Jurkat, Clone E6-1 (cell line): ENCODE results near the gene THSD7B.
A peak's percentile ranks its signal among the peaks of the same experiment; 100 is the strongest.
"Not testable (repeated sequence)": the region's sequence is repeated elsewhere in the genome, so short reads cannot be mapped to it uniquely, and the experiment has no call there.

ENCODE experiments used
- DNase-seq: peaks from one replicate; pipeline ENCODE4 v3.0.0-alpha.2; 2011; ENCODE audit warnings: low read depth, low spot score
- H3K4me3 ChIP-seq: 2 replicates; pipeline ENCODE4 v1.5.1; 2011; ENCODE audit warnings: mild to moderate bottlenecking, low read length, control low read depth, moderate library complexity

THSD7B gene

GRCh38 chr2:137287913-137288639 lies 522.7 kb downstream of the THSD7B start:
- H3K4me3 ChIP-seq: no peak overlapping the region
- DNase-seq: no peak

GRCh38 chr2:137291836-137292570 lies 526.7 kb downstream of the THSD7B start:
- DNase-seq: no peak

GRCh38 chr2:137298377-137298776 lies 533.0 kb downstream of the THSD7B start:
- DNase-seq: no peak
- no peak overlapping the region for H3K4me3 ChIP-seq

More at GRCh38 chr2:137291836-137292570, 526.7 kb downstream of the THSD7B start:
- H3K4me3 ChIP-seq: no peak overlapping the region

- DNase-seq: no peak
These were observed 535.6 kb downstream of the THSD7B start for GRCh38 chr2:137300987-137301386.

GRCh38 chr2:137302957-137303356 lies 537.6 kb downstream of the THSD7B start:
- H3K4me3 ChIP-seq: no peak overlapping the region
- no peak for DNase-seq

More at GRCh38 chr2:137300987-137301386, 535.6 kb downstream of the THSD7B start:
- no peak overlapping the region for H3K4me3 ChIP-seq

GRCh38 chr2:137316075-137316474 lies 550.7 kb downstream of the THSD7B start:
- no peak overlapping the region for H3K4me3 ChIP-seq
- no peak for DNase-seq

GRCh38 chr2:137321566-137321965 lies 556.2 kb downstream of the THSD7B start:
- H3K4me3 ChIP-seq: no peak overlapping the region
- no peak for DNase-seq

- H3K4me3 ChIP-seq, DNase-seq: not testable (repeated sequence)
These were observed 566.2 kb downstream of the THSD7B start for GRCh38 chr2:137331562-137331961.

GRCh38 chr2:137333386-137334165 lies 568.2 kb downstream of the THSD7B start:
- H3K4me3 ChIP-seq: no peak overlapping the region
- DNase-seq: no peak

- DNase-seq: no peak
- no peak overlapping the region for H3K4me3 ChIP-seq
These were observed 570.7 kb downstream of the THSD7B start for GRCh38 chr2:137336067-137336466.

GRCh38 chr2:137339051-137339450 lies 573.7 kb downstream of the THSD7B start:
- H3K4me3 ChIP-seq: no peak overlapping the region
- no peak for DNase-seq

- DNase-seq: no peak
- H3K4me3 ChIP-seq: no peak overlapping the region
These were observed 580.6 kb downstream of the THSD7B start for GRCh38 chr2:137345994-137346393.

GRCh38 chr2:137348301-137348700 lies 583.0 kb downstream of the THSD7B start:
- H3K4me3 ChIP-seq: no peak overlapping the region
- no peak for DNase-seq

- H3K4me3 ChIP-seq: no peak overlapping the region
- DNase-seq: no peak
These were observed 592.3 kb downstream of the THSD7B start for GRCh38 chr2:137357634-137358033.

- H3K4me3 ChIP-seq: no peak overlapping the region
- DNase-seq: no peak
These were observed 602.0 kb downstream of the THSD7B start for GRCh38 chr2:137367361-137367760.

GRCh38 chr2:137369106-137369505 lies 603.8 kb downstream of the THSD7B start:
- no peak for DNase-seq
- no peak overlapping the region for H3K4me3 ChIP-seq

GRCh38 chr2:137379186-137379585 lies 613.8 kb downstream of the THSD7B start:
- H3K4me3 ChIP-seq: no peak overlapping the region
- DNase-seq: no peak

- no peak overlapping the region for H3K4me3 ChIP-seq
- DNase-seq: no peak
These were observed 615.3 kb downstream of the THSD7B start for GRCh38 chr2:137380610-137381009.

- DNase-seq: no peak
- no peak overlapping the region for H3K4me3 ChIP-seq
These were observed 616.4 kb downstream of the THSD7B start for GRCh38 chr2:137381731-137382130.

- peak; percentile 27 for DNase-seq
- no peak overlapping the region for H3K4me3 ChIP-seq
These were observed 618.0 kb downstream of the THSD7B start for GRCh38 chr2:137383391-137383790.
